ENCODE measurements around the gene TCERG1. TPM values are rescaled to one million over a fixed set of nuclear protein-coding genes. Genes with fewer than 3 reads are reported as not detected.

The TCERG1 gene
- total RNA-seq, 1 experiment from 2014 or later, result 75.9 TPM

- BruUV-seq (replicated peaks), result no TSS peak
- Histone ChIP-seq H3K27ac (ENCODE audit: low read length) (no peak overlapping the region), H3K36me3 (ENCODE audit: control insufficient read depth, insufficient read depth, low read length) (peaks cover 58% of the 10 kb centered on the region), H3K4me1 (ENCODE audit: control insufficient read depth, insufficient read depth, low read length) (no peaks in the 10 kb centered on the region), H3K9me3 (ENCODE audit: control insufficient read depth, insufficient read depth, low read depth, low read length) (no peaks in the 10 kb centered on the region), H3K4me3 (ENCODE audit: low read depth in 2 of 2, low read length in 2 of 2) (no peak overlapping the region), H3K27me3 (ENCODE audit: control insufficient read depth, insufficient read depth, low read length) (no peaks in the 10 kb centered on the region)
- ChIA-PET POLR2A (no interaction called here), CTCF (interaction anchor here (0.6 kb wide), 1 partner anchor 9 kb away, joined by 6 read pairs; no protein-coding TSS in a partner anchor)
- in situ Hi-C loops (cut with HindIII; ENCODE audit: low pct_unique_long_range_greater_than_20kb, low sequenced_read_pairs) (no loop called here), intact Hi-C loops (cut with micrococcal nuclease; ENCODE audit: unreplicated experiment) (no loop called here)
- DNase-seq (ENCODE audit: low read depth, low spot score), result no peak
- no peak for TF ChIP-seq CTCF (IDR thresholded peaks at IDR 0.05)
- TF ChIP-seq SIN3A (IDR thresholded peaks at IDR 0.05; ENCODE audit: borderline replicate concordance, insufficient read depth, low read depth, low read length), result no peak
- no peak for TF ChIP-seq POLR2AphosphoS5 (IDR thresholded peaks at IDR 0.05; ENCODE audit: low read depth, low read length)
- peak; percentile 45; the same call in 1 of the 2 replicates for ATAC-seq
These were observed 11.8 kb downstream of the TCERG1 start for GRCh38 chr5:146458894-146459293.

GRCh38 chr5:146461319-146461718, 14.2 kb downstream of the TCERG1 start:
- BruUV-seq (replicated peaks), result no TSS peak
- CTCF ChIA-PET, result no interaction called here
- POLR2A ChIA-PET, result no interaction called here
- no peak for DNase-seq (ENCODE audit: low read depth, low spot score)
- in situ Hi-C loops (cut with HindIII; ENCODE audit: low pct_unique_long_range_greater_than_20kb, low sequenced_read_pairs) (no loop called here), intact Hi-C loops (cut with micrococcal nuclease; ENCODE audit: unreplicated experiment) (no loop called here)
- peaks cover 58% of the 10 kb centered on the region for H3K36me3 ChIP-seq (ENCODE audit: control insufficient read depth, insufficient read depth, low read length)
- no peak overlapping the region for H3K27ac ChIP-seq (ENCODE audit: low read length)
- H3K4me3 ChIP-seq (ENCODE audit: low read depth in 2 of 2, low read length in 2 of 2), result no peak overlapping the region
- H3K27me3 ChIP-seq (ENCODE audit: control insufficient read depth, insufficient read depth, low read length), result no peaks in the 10 kb centered on the region
- ATAC-seq, result no peak
- TF ChIP-seq SIN3A (IDR thresholded peaks at IDR 0.05; ENCODE audit: borderline replicate concordance, insufficient read depth, low read depth, low read length), result no peak
- TF ChIP-seq REST (IDR thresholded peaks at IDR 0.05; ENCODE audit: insufficient read depth in 1 of 2, low read depth in 2 of 2, low read length in 1 of 2), result no peak
- no peak for TF ChIP-seq POLR2AphosphoS5 (IDR thresholded peaks at IDR 0.05; ENCODE audit: low read depth, low read length)
- TF ChIP-seq CTCF (IDR thresholded peaks at IDR 0.05), result no peak
- no peak for TF ChIP-seq TCF7L2 (IDR thresholded peaks at IDR 0.05; ENCODE audit: low read depth, low read length)
- H3K4me1 ChIP-seq (ENCODE audit: control insufficient read depth, insufficient read depth, low read length), result no peaks in the 10 kb centered on the region
- no peaks in the 10 kb centered on the region for H3K9me3 ChIP-seq (ENCODE audit: control insufficient read depth, insufficient read depth, low read depth, low read length)
